HG03175 (cell line): Measurements from ENCODE around the gene NR5A2.
A peak's percentile ranks its signal among the peaks of the same experiment; 100 is the strongest.

Experiments
- ATAC-seq: cut with Tn5 transposase; IDR thresholded peaks from one replicate; pipeline ENCODE4 v1.9.1; 2021; ENCODE audit warnings: mild to moderate bottlenecking, moderate library complexity; ENCODE audit not compliant: unreplicated experiment

NR5A2 gene

GRCh38 chr1:200118779-200119505 lies 91.4 kb downstream of the NR5A2 start:
- ATAC-seq = peak; percentile 66

- no peak for ATAC-seq
Observed at GRCh38 chr1:200121421-200121820, 93.9 kb downstream of the NR5A2 start.

- no peak for ATAC-seq
Observed at GRCh38 chr1:200124309-200124708, 96.8 kb downstream of the NR5A2 start.

GRCh38 chr1:200128081-200128480 lies 100.6 kb downstream of the NR5A2 start:
- ATAC-seq = no peak

- peak; percentile 77 for ATAC-seq
Observed at GRCh38 chr1:200128944-200129879, 101.7 kb downstream of the NR5A2 start.

GRCh38 chr1:200130552-200130951 lies 103.0 kb downstream of the NR5A2 start:
- no peak for ATAC-seq

GRCh38 chr1:200131551-200132125 lies 104.1 kb downstream of the NR5A2 start:
- ATAC-seq = no peak

- no peak for ATAC-seq
Observed at GRCh38 chr1:200133123-200133522, 105.6 kb downstream of the NR5A2 start.

- ATAC-seq = no peak
Observed at GRCh38 chr1:200134116-200134515, 106.6 kb downstream of the NR5A2 start.

- ATAC-seq = no peak
Observed at GRCh38 chr1:200136384-200136783, 108.9 kb downstream of the NR5A2 start.

GRCh38 chr1:200139661-200140250 lies 112.2 kb downstream of the NR5A2 start:
- ATAC-seq = peak; percentile 93

GRCh38 chr1:200143347-200143746 lies 115.8 kb downstream of the NR5A2 start:
- ATAC-seq = no peak

GRCh38 chr1:200146100-200146499 lies 118.6 kb downstream of the NR5A2 start:
- no peak for ATAC-seq

GRCh38 chr1:200147094-200147493 lies 119.6 kb downstream of the NR5A2 start:
- ATAC-seq = no peak

- no peak for ATAC-seq
Observed at GRCh38 chr1:200147742-200148141, 120.2 kb downstream of the NR5A2 start.

GRCh38 chr1:200150006-200150405 lies 122.5 kb downstream of the NR5A2 start:
- ATAC-seq = no peak

GRCh38 chr1:200150721-200151120 lies 123.2 kb downstream of the NR5A2 start:
- no peak for ATAC-seq

GRCh38 chr1:200152336-200152735 lies 124.8 kb downstream of the NR5A2 start:
- ATAC-seq = no peak

- peak; percentile 42 for ATAC-seq
Observed at GRCh38 chr1:200153277-200154055, 126.0 kb downstream of the NR5A2 start.

- ATAC-seq = peak; percentile 96
Observed at GRCh38 chr1:200154069-200154767, 126.7 kb downstream of the NR5A2 start.
